Measurements from ENCODE around the gene CLIC4.

The CLIC4 gene

GRCh38 chr1:24866211-24867083 lies 121.2 kb downstream of the CLIC4 start:
- no peak for TF ChIP-seq CTCF (IDR thresholded peaks at IDR 0.05; ENCODE audit: borderline replicate concordance, control extremely low read depth, extremely low read depth, insufficient read depth, missing control alignments)
- in situ Hi-C loops (cut with MboI; ENCODE audit: low sequenced_read_pairs, unreplicated experiment), result no loop called here
- DNase-seq (ENCODE audit: low spot score), result peak; percentile 19

GRCh38 chr1:24867084-24867870 lies 122.0 kb downstream of the CLIC4 start:
- TF ChIP-seq CTCF (IDR thresholded peaks at IDR 0.05; ENCODE audit: borderline replicate concordance, control extremely low read depth, extremely low read depth, insufficient read depth, missing control alignments), result no peak
- DNase-seq (ENCODE audit: low spot score), result peak; percentile 25
- in situ Hi-C loops (cut with MboI; ENCODE audit: low sequenced_read_pairs, unreplicated experiment), result no loop called here

DNA sequence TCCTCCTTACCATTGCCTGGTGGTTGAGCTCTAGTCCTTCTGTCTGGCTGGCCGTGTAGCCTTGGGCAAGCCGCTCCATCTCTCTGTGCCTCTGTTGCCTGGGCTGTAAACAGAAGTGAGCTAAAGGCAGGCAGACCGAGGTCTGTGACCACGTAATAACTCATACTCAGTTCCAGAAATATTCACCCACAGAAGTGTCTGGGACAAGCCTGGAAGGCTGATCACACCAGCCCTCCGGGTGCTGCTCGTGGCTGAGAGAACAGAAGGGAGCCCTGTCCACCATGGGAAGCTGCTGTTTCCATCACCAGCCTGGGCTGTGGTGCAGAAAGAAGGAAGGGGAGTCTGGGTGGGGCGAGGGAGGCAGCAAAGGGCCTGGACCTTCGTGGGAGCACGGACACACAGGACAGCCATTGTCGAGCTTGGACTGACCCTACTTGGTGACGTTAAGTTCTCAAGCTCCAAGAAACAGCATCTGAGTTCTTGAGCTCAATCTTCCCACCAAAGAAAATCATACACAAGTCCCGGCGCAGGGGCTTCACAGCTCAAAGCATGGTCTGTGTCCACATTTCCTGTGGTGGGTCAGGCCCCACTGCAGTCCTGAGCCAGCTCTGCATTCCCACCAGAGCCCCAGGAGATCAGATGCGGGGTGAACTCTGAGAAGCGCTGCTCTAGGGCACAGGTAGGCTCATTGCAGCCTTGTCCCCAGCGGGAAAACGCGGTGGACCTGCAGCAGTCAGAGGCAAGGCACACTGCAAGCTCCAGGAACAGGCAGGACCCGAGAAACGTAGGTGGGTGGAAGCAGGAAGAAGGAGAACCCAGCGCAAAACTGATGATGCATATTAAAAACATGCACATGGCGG lies 123.0 kb downstream of the CLIC4 start:
- TF ChIP-seq CTCF (IDR thresholded peaks at IDR 0.05; ENCODE audit: borderline replicate concordance, control extremely low read depth, extremely low read depth, insufficient read depth, missing control alignments), result no peak
- in situ Hi-C loops (cut with MboI; ENCODE audit: low sequenced_read_pairs, unreplicated experiment), result no loop called here
- peak; percentile 26 for DNase-seq (ENCODE audit: low spot score)

GRCh38 chr1:24870551-24871195 lies 125.4 kb downstream of the CLIC4 start:
- in situ Hi-C loops (cut with MboI; ENCODE audit: low sequenced_read_pairs, unreplicated experiment), result no loop called here
- peak; percentile 64 for DNase-seq (ENCODE audit: low spot score)
- TF ChIP-seq CTCF (IDR thresholded peaks at IDR 0.05; ENCODE audit: borderline replicate concordance, control extremely low read depth, extremely low read depth, insufficient read depth, missing control alignments), result no peak

DNA sequence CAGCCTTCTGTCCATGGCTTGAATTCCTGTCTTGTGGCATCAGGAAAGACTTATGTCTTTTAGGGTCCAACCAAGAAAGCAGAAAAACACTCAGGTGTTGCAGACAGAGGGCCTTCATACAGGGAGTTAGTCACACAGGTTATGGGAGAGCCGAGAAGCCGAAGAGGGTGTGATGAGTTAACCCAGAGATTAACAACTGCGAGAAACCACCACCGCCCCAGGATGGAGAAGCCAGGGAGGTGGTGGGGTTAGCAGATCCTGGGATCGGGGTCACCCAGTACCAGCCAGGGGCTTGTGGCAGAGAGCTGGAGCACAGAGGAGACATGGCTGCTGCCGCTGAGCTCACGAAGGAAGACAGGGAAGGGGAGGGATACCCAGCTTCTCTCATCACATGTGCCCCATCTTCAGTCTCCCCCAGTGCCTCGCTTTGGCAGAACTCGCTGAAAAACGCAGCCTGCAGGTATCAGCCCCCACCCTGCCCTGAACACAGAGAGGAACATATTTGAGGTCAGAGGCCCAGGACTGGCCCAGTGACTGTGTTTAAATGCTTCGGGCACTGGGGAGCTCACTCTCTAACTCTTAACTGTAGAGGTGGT lies 126.2 kb downstream of the CLIC4 start:
- no peak for TF ChIP-seq CTCF (IDR thresholded peaks at IDR 0.05; ENCODE audit: borderline replicate concordance, control extremely low read depth, extremely low read depth, insufficient read depth, missing control alignments)
- no peak for DNase-seq (ENCODE audit: low spot score)
- in situ Hi-C loops (cut with MboI; ENCODE audit: low sequenced_read_pairs, unreplicated experiment), result no loop called here
